ENCODE measurements around the gene YPEL1.

The YPEL1 gene

GRCh38 chr22:21652010-21652546, 83.5 kb downstream of the YPEL1 start:
- DNase-seq = peak; percentile 95

- no peak for DNase-seq
Measured at GRCh38 chr22:21651521-21652009, 84.0 kb downstream of the YPEL1 start.

DNA sequence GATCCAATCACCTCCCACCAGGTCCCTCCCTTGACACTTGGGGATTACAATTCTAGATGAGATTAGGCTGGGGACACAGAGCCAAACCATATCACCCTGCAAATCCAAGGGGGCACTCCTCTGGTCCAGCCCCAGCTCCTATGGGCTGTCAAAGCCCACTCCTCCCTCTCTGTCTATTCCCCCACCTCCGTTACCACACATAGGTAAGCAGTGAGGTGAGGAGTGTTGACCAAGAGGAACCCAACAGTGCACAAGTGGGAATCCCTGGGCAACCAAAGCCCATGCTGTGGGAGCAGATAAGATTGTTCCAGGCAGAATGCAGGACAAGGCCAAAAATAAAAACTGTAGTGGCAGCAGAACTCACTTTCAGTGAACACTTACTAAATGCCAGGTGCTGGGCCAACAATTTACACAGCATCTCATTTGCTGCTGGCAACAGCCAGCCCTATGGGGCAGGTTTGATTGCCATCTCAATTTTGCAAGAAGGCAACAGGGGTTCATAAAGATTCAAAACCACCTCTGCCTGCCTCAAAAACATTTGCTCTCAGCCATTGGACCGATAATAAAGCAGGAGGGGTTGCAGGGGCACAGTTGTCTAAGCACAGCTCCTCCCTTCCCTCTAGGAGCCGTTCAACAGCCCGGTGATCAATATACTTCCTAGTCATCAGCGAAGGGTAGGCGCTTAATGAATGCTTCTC, 84.6 kb downstream of the YPEL1 start:
- no peak for DNase-seq

GRCh38 chr22:21650280-21650679, 85.3 kb downstream of the YPEL1 start:
- no peak for DNase-seq

All from right hindlimb (tissue), 1 donor.